OCI-LY1 (cell line): Measurements from ENCODE around the gene CILP2.

Source experiments
- H2AFZ ChIP-seq: fragments of 200-600 bp; sonication (generic), shearing (Covaris generic); 2 replicates; pipeline ENCODE4 v1.6.0; 2014; ENCODE audit warnings: antibody characterized with exemption, mild to moderate bottlenecking, low read length
- H3F3A ChIP-seq: fragments of 200-600 bp; sonication (generic), shearing (Covaris generic); 2 replicates; pipeline ENCODE4 v1.6.0; 2014; ENCODE audit warnings: mild to moderate bottlenecking, antibody characterized with exemption, low read length, moderate library complexity; ENCODE audit not compliant: insufficient read depth
- H3K27ac ChIP-seq: fragments of 200-600 bp; sonication (generic); 2 replicates; pipeline ENCODE4 v1.5.1; 2014; ENCODE audit warnings: low read length, mixed run types, mild to moderate bottlenecking, low read depth; ENCODE audit not compliant: poor library complexity, severe bottlenecking
- H3K27me3 ChIP-seq: fragments of 200-600 bp; sonication (generic); 2 replicates; pipeline ENCODE4 v1.6.0; 2014; ENCODE audit warnings: antibody characterized with exemption, mild to moderate bottlenecking, low read length, moderate library complexity; ENCODE audit not compliant: insufficient read depth
- H3K36me3 ChIP-seq: fragments of 200-600 bp; sonication (generic); 2 replicates; pipeline ENCODE4 v1.6.1; 2014; ENCODE audit warnings: mild to moderate bottlenecking, antibody characterized with exemption, low read length, moderate library complexity, mixed read lengths; ENCODE audit not compliant: insufficient read depth
- H3K4me1 ChIP-seq: fragments of 200-600 bp; sonication (generic); 2 replicates; pipeline ENCODE4 v1.5.1; 2014; ENCODE audit warnings: mild to moderate bottlenecking, low read length, moderate library complexity; ENCODE audit not compliant: insufficient read depth, severe bottlenecking
- H3K4me2 ChIP-seq: fragments of 200-600 bp; sonication (generic), shearing (Covaris generic); 2 replicates; pipeline ENCODE4 v1.6.1; 2014; ENCODE audit warnings: low read length
- H3K4me3 ChIP-seq: fragments of 200-600 bp; sonication (generic); 2 replicates; pipeline ENCODE4 v1.5.1; 2014; ENCODE audit warnings: low read length, low read depth, mild to moderate bottlenecking, mixed read lengths; ENCODE audit not compliant: poor library complexity, severe bottlenecking
- H3K79me2 ChIP-seq: fragments of 200-600 bp; shearing (Covaris generic); 2 replicates; pipeline ENCODE4 v1.6.1; 2016; ENCODE audit warnings: mixed run types, low read length, mixed read lengths; ENCODE audit not compliant: insufficient read depth
- H3K9ac ChIP-seq: fragments of 200-600 bp; sonication (generic), shearing (Covaris generic); 2 replicates; pipeline ENCODE4 v1.6.1; 2014; ENCODE audit warnings: mild to moderate bottlenecking, low read length, mixed read lengths
- H3K9me2 ChIP-seq: fragments of 200-600 bp; sonication (generic), shearing (Covaris generic); 2 replicates; pipeline ENCODE4 v1.6.1; 2014; ENCODE audit warnings: low read depth, mild to moderate bottlenecking, low read length, mixed read lengths
- H3K9me3 ChIP-seq: fragments of 200-600 bp; shearing (Covaris generic); 2 replicates; pipeline ENCODE4 v1.6.1; 2014; ENCODE audit warnings: low read length, mixed read lengths
- H4K20me1 ChIP-seq: fragments of 200-600 bp; sonication (generic), shearing (Covaris generic); 2 replicates; pipeline ENCODE4 v1.6.0; 2016; ENCODE audit warnings: mild to moderate bottlenecking, low read length; ENCODE audit not compliant: insufficient read depth
- CTCF ChIP-seq: fragments of 200-600 bp; sonication (generic), shearing (Covaris generic); IDR thresholded peaks from 2 replicates; pipeline ENCODE4 v1.5.1; 2017; ENCODE audit warnings: mild to moderate bottlenecking, antibody characterized with exemption, low read length, moderate library complexity, mixed read lengths
- EZH2 ChIP-seq: fragments of 200-600 bp; sonication (generic), shearing (Covaris generic); IDR thresholded peaks from 2 replicates; pipeline ENCODE4 v1.8.0; 2017; ENCODE audit warnings: borderline replicate concordance, mixed run types, mild to moderate bottlenecking, antibody characterized with exemption, low read length, moderate library complexity, mixed read lengths

Gene CILP2

GRCh38 chr19:19542507-19542906, 4.4 kb downstream of the CILP2 start:
- Histone ChIP-seq H3K9me2 (no peaks in the 10 kb centered on the region), H3K9me3 (no peaks in the 10 kb centered on the region), H3K79me2 (no peaks in the 10 kb centered on the region), H3K27ac (no peak overlapping the region), H2AFZ (no peak overlapping the region), H3K4me2 (no peak overlapping the region), H3K4me1 (peaks cover 10% of the 10 kb centered on the region), H3K4me3 (no peak overlapping the region), H3K36me3 (no peaks in the 10 kb centered on the region; the same call in 1 of the 2 replicates), H4K20me1 (no peaks in the 10 kb centered on the region), H3K27me3 (no peaks in the 10 kb centered on the region), H3F3A (no peaks in the 10 kb centered on the region), H3K9ac (no peak overlapping the region)
- TF ChIP-seq CTCF: no peak
- TF ChIP-seq EZH2: no peak

GRCh38 chr19:19543101-19543500, 5.0 kb downstream of the CILP2 start:
- no peak overlapping the region for H3K9ac ChIP-seq
- no peaks in the 10 kb centered on the region for H3K36me3 ChIP-seq
- H3K4me3 ChIP-seq: no peak overlapping the region

GRCh38 chr19:19543640-19544039, 5.6 kb downstream of the CILP2 start:
- no peak for TF ChIP-seq CTCF
- TF ChIP-seq EZH2: no peak
- no peak overlapping the region for H3K9ac ChIP-seq
- peaks cover under 1% of the 10 kb centered on the region for H3K4me1 ChIP-seq
- H3F3A ChIP-seq: no peaks in the 10 kb centered on the region
- H3K4me2 ChIP-seq: no peak overlapping the region
- H3K27ac ChIP-seq: no peak overlapping the region
- H4K20me1 ChIP-seq: no peaks in the 10 kb centered on the region
- no peak overlapping the region for H3K4me3 ChIP-seq
- H3K9me2 ChIP-seq: no peaks in the 10 kb centered on the region
- H2AFZ ChIP-seq: no peak overlapping the region
- no peaks in the 10 kb centered on the region for H3K79me2 ChIP-seq
- H3K27me3 ChIP-seq: no peaks in the 10 kb centered on the region
- no peaks in the 10 kb centered on the region for H3K36me3 ChIP-seq
- no peaks in the 10 kb centered on the region for H3K9me3 ChIP-seq

More at GRCh38 chr19:19543101-19543500, 5.0 kb downstream of the CILP2 start:
- Histone ChIP-seq H4K20me1 (no peaks in the 10 kb centered on the region), H3K79me2 (no peaks in the 10 kb centered on the region), H3K4me2 (no peak overlapping the region), H3K27ac (no peak overlapping the region), H3K27me3 (no peaks in the 10 kb centered on the region), H3K4me1 (peaks cover 6% of the 10 kb centered on the region), H3K9me3 (no peaks in the 10 kb centered on the region), H2AFZ (no peak overlapping the region), H3F3A (no peaks in the 10 kb centered on the region), H3K9me2 (no peaks in the 10 kb centered on the region)
- no peak for TF ChIP-seq EZH2
- TF ChIP-seq CTCF: no peak
